ENCODE measurements around the gene CRTC3. TPM values are rescaled to one million over a fixed set of nuclear protein-coding genes. Genes with fewer than 3 reads are reported as not detected.
A peak's percentile ranks its signal among the peaks of the same experiment; 100 is the strongest.

The CRTC3 gene
- total RNA-seq, 2 experiments from 2014 or later = 90.7 to 92.4 TPM

DNA sequence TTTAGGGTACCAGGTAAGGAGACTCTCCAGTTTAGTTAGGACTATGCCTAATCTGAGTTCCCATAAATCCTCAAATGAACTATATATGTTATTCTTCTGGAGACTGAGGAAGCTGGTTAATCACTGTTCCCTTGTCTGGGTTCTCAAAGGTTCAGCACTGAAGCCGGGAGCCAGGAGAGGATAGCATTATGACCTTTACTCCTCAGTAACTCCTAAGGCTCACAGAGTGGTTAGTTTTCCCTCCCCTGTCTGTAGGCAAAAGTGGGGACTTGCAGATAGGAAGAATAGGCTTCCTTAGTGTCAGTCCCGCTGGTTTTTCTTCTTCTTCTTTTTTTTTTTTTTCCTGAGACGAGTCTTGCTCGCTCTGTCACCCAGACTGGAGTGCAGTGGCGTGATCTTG, 50.4 kb downstream of the CRTC3 start:
- H3K36me3 Mint-ChIP-seq (ENCODE audit: low read depth) = peaks cover 24% of the 10 kb centered on the region
- H3K27ac Mint-ChIP-seq = peak overlapping the region; percentile 42
- Histone ChIP-seq H3K4me1 (ENCODE audit: insufficient read depth, low read length) (peaks cover 55% of the 10 kb centered on the region), H3K9me3 (ENCODE audit: control insufficient read depth in 1 of 2, insufficient read depth in 1 of 2, low read length in 2 of 2) (no peaks in the 10 kb centered on the region), H3K36me3 (ENCODE audit: insufficient read depth, low read length) (peaks cover 5% of the 10 kb centered on the region), H3K27ac (ENCODE audit: low read depth in 1 of 2, low read length in 2 of 2) (no peak overlapping the region), H3K4me3 (ENCODE audit: low read length) (no peak overlapping the region), H3K27me3 (ENCODE audit: control insufficient read depth in 1 of 2, insufficient read depth in 2 of 2, low read length in 2 of 2) (no peaks in the 10 kb centered on the region)
- no peaks in the 10 kb centered on the region for H3K9me3 Mint-ChIP-seq
- TF ChIP-seq, protein P1, sequence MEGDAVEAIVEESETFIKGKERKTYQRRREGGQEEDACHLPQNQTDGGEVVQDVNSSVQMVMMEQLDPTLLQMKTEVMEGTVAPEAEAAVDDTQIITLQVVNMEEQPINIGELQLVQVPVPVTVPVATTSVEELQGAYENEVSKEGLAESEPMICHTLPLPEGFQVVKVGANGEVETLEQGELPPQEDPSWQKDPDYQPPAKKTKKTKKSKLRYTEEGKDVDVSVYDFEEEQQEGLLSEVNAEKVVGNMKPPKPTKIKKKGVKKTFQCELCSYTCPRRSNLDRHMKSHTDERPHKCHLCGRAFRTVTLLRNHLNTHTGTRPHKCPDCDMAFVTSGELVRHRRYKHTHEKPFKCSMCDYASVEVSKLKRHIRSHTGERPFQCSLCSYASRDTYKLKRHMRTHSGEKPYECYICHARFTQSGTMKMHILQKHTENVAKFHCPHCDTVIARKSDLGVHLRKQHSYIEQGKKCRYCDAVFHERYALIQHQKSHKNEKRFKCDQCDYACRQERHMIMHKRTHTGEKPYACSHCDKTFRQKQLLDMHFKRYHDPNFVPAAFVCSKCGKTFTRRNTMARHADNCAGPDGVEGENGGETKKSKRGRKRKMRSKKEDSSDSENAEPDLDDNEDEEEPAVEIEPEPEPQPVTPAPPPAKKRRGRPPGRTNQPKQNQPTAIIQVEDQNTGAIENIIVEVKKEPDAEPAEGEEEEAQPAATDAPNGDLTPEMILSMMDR (IDR thresholded peaks at IDR 0.05) = no peak
- POLR2A ChIA-PET = interaction anchor here (1.0 to 3.3 kb wide), 3 partner anchors 14 to 50 kb away, joined by 4 to 10 read pairs (median 9); no protein-coding TSS in a partner anchor
- no peaks in the 10 kb centered on the region for H3K27me3 Mint-ChIP-seq
- H3K4me3 Mint-ChIP-seq = no peak overlapping the region
- CTCF ChIA-PET = no interaction called here
- ATAC-seq (ENCODE audit: poor library complexity) (no peak), DNase-seq (no peak)
- intact Hi-C loops (cut with DNase I, micrococcal nuclease) = no loop called here
- H3K4me1 Mint-ChIP-seq (ENCODE audit: low read depth) = peaks cover 71% of the 10 kb centered on the region

DNA sequence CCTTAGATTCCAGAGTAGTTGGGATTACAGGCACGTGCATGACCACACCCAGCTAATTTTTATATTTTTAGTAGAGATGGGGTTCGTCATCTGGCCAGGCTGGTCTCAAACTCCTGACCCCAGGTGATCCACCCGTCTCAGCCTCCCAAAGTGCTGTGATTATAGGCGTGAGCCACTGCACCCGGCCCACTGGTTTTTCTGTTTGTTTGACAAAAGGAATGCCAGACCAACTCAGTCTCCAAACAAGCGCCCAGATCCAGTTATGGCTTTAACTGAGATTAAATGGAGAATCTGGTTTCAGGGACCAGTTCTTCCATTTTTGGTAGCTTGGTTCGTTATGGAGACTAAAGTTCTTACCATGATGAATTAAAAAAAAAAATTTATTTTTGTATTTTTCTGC, 50.8 kb downstream of the CRTC3 start:
- Mint-ChIP-seq H3K36me3 (ENCODE audit: low read depth) (peaks cover 25% of the 10 kb centered on the region), H3K4me3 (no peak overlapping the region), H3K9me3 (no peaks in the 10 kb centered on the region), H3K4me1 (ENCODE audit: low read depth) (peaks cover 68% of the 10 kb centered on the region), H3K27ac (peak overlapping the region; percentile 89), H3K27me3 (no peaks in the 10 kb centered on the region)
- POLR2A ChIA-PET = interaction anchor here (0.8 to 3.3 kb wide), 4 partner anchors 14 to 50 kb away, joined by 3 to 10 read pairs (median 6); no protein-coding TSS in a partner anchor
- Histone ChIP-seq H3K27ac (ENCODE audit: low read depth in 1 of 2, low read length in 2 of 2) (no peak overlapping the region), H3K9me3 (ENCODE audit: control insufficient read depth in 1 of 2, insufficient read depth in 1 of 2, low read length in 2 of 2) (no peaks in the 10 kb centered on the region), H3K27me3 (ENCODE audit: control insufficient read depth in 1 of 2, insufficient read depth in 2 of 2, low read length in 2 of 2) (no peaks in the 10 kb centered on the region), H3K4me1 (ENCODE audit: insufficient read depth, low read length) (peaks cover 55% of the 10 kb centered on the region), H3K4me3 (ENCODE audit: low read length) (no peak overlapping the region), H3K36me3 (ENCODE audit: insufficient read depth, low read length) (peaks cover 5% of the 10 kb centered on the region)
- CTCF ChIA-PET = no interaction called here
- intact Hi-C loops (cut with DNase I, micrococcal nuclease) = no loop called here
- DNase-seq = no peak
- TF ChIP-seq, protein P1 (IDR thresholded peaks at IDR 0.05) = no peak
- no peak for ATAC-seq (ENCODE audit: poor library complexity)

GRCh38 chr15:90580946-90581345, 51.2 kb downstream of the CRTC3 start:
- peak overlapping the region; percentile 89 for H3K27ac Mint-ChIP-seq
- ATAC-seq (ENCODE audit: poor library complexity) (no peak), DNase-seq (no peak)
- intact Hi-C loops (cut with DNase I, micrococcal nuclease) = loop anchor here in 1 of 2 experiments (1.0 kb wide), 1 partner anchor 13 kb away; no protein-coding TSS in a partner anchor
- ChIA-PET CTCF (no interaction called here), POLR2A (interaction anchor here (0.8 to 3.3 kb wide), 5 partner anchors 13 to 50 kb away, joined by 3 to 10 read pairs (median 9); no protein-coding TSS in a partner anchor)
- H3K27me3 Mint-ChIP-seq = no peaks in the 10 kb centered on the region
- H3K36me3 ChIP-seq (ENCODE audit: insufficient read depth, low read length) = peaks cover 5% of the 10 kb centered on the region
- H3K4me3 ChIP-seq (ENCODE audit: low read length) = no peak overlapping the region
- H3K4me1 ChIP-seq (ENCODE audit: insufficient read depth, low read length) = peaks cover 53% of the 10 kb centered on the region
- H3K9me3 Mint-ChIP-seq = no peaks in the 10 kb centered on the region
- H3K4me1 Mint-ChIP-seq (ENCODE audit: low read depth) = peaks cover 68% of the 10 kb centered on the region
- no peaks in the 10 kb centered on the region for H3K27me3 ChIP-seq (ENCODE audit: control insufficient read depth in 1 of 2, insufficient read depth in 2 of 2, low read length in 2 of 2)
- TF ChIP-seq, protein P1 (IDR thresholded peaks at IDR 0.05) = no peak
- H3K27ac ChIP-seq (ENCODE audit: low read depth in 1 of 2, low read length in 2 of 2) = no peak overlapping the region
- no peaks in the 10 kb centered on the region for H3K9me3 ChIP-seq (ENCODE audit: control insufficient read depth in 1 of 2, insufficient read depth in 1 of 2, low read length in 2 of 2)
- H3K36me3 Mint-ChIP-seq (ENCODE audit: low read depth) = peaks cover 29% of the 10 kb centered on the region
- peak overlapping the region; percentile 40 for H3K4me3 Mint-ChIP-seq

Measured in CD4-positive, alpha-beta T cell (primary cell).